ENCODE measurements around the gene USP21. TPM values are rescaled to one million over a fixed set of nuclear protein-coding genes. Genes with fewer than 3 reads are reported as not detected.
A peak's percentile ranks its signal among the peaks of the same experiment; 100 is the strongest.

Gene USP21
- total RNA-seq, 3 donors from 2014 or later = 20.1 to 35.4 (median 29.5) TPM

- intact Hi-C loops (cut with DNase I, micrococcal nuclease) = loop anchor here in 1 of 2 donors (10.0 kb wide), 1 partner anchor 185 kb away; no protein-coding TSS in a partner anchor
- Histone ChIP-seq H3K4me1 (ENCODE audit: low read depth) (peaks cover 24% of the 10 kb centered on the region), H3K36me3 (ENCODE audit: low read depth) (peaks cover 4% of the 10 kb centered on the region), H3K9me3 (no peaks in the 10 kb centered on the region), H3K4me3 (no peak overlapping the region)
- DNase-seq = no peak
- no peak for ATAC-seq
- TF ChIP-seq, protein P1, sequence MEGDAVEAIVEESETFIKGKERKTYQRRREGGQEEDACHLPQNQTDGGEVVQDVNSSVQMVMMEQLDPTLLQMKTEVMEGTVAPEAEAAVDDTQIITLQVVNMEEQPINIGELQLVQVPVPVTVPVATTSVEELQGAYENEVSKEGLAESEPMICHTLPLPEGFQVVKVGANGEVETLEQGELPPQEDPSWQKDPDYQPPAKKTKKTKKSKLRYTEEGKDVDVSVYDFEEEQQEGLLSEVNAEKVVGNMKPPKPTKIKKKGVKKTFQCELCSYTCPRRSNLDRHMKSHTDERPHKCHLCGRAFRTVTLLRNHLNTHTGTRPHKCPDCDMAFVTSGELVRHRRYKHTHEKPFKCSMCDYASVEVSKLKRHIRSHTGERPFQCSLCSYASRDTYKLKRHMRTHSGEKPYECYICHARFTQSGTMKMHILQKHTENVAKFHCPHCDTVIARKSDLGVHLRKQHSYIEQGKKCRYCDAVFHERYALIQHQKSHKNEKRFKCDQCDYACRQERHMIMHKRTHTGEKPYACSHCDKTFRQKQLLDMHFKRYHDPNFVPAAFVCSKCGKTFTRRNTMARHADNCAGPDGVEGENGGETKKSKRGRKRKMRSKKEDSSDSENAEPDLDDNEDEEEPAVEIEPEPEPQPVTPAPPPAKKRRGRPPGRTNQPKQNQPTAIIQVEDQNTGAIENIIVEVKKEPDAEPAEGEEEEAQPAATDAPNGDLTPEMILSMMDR (IDR thresholded peaks at IDR 0.05) = no peak
Measured at GRCh38 chr1:161199506-161200139, 40.3 kb downstream of the USP21 start.

DNA sequence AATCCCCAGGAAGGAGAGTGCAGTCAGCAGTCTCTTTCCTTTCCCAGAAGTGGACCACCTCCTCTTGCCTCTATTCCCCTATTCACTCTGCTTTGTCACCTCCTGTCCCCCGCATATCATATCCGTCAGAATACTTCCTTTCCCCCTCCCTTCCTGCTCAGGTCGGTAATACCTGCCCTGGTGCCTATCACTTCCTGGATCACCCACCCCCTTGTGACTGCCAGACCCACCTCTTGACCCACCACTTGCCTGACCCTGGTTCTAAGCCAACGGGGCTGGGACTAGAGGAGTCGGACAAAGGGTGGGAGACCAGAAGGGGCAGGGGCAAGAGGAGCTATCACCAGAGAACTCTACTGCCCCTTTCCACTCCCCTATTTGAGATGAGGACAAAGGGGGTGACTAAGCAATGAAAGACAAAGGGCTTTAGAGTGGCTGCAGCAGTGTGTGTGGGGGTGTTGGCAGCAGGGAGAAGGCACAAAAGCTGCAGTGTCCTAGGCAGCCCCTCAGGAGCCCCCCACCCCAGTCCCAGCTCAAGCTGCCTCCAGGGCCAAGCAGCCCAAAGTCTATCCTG is 41.2 kb downstream of the USP21 start:
- peaks cover 24% of the 10 kb centered on the region for H3K4me1 ChIP-seq (ENCODE audit: low read depth)
- no peak for DNase-seq
- no peaks in the 10 kb centered on the region for H3K9me3 ChIP-seq
- intact Hi-C loops (cut with DNase I, micrococcal nuclease) = no loop called here
- H3K36me3 ChIP-seq (ENCODE audit: low read depth) = peaks cover 4% of the 10 kb centered on the region
- no peak for ATAC-seq
- TF ChIP-seq, protein P1 (IDR thresholded peaks at IDR 0.05) = no peak
- H3K4me3 ChIP-seq = no peak overlapping the region

DNA sequence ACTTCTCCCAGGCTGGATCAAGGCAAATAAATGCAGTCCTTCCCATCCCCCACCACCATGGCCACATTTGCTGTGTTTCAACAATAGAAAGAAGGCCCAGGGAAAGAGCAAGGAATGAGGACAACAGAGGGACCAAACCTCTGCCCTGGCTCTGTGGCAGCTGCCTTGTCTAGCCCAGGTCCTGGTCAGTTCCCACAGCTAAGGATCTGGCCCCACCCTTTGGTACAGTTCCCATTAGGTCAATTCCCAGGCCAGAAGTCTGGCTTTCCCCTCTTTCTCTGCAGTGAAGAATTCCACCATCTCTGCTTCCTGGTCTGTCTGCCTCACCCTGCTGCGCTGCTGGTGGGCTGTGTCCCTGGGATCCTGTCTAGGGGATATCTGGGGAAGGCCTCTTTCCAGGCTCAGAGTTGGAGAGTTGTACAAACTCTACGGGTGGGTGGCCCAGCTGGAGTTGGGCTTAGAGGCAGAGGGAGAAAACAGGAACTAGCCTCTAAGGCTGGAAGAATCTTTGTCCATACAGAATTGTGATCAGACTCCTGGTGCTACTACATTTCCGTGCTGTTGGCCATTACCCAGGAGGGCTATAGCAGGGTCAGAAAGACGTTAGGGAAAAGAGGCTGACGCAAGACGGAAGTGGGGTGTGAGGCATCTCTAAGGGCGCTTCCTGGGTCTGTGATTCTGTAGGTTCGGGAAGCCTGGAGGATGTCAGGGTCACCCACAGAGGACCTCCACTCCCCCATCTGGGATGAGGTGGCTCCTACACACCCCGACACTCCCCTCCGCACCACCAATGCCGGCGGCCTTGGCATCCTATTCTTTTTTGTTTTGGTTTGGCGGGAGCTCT is 41.9 kb downstream of the USP21 start:
- Histone ChIP-seq H3K9me3 (no peaks in the 10 kb centered on the region), H3K36me3 (ENCODE audit: low read depth) (peaks cover 4% of the 10 kb centered on the region), H3K4me1 (ENCODE audit: low read depth) (peaks cover 27% of the 10 kb centered on the region), H3K4me3 (no peak overlapping the region)
- intact Hi-C loops (cut with DNase I, micrococcal nuclease) = no loop called here
- TF ChIP-seq, protein P1 (IDR thresholded peaks at IDR 0.05) = no peak
- ATAC-seq (peak; percentile 1), DNase-seq (peak in 2 of 3 donors; percentile 56 to 72)

GRCh38 chr1:161201836-161202712 is 42.8 kb downstream of the USP21 start, which contains the start of gene NDUFS2:
Gene NDUFS2 (plus strand): TSS chr1:161202367. CDS start chr1:161202386, 19 bp downstream.
- intact Hi-C loops (cut with DNase I, micrococcal nuclease) = no loop called here
- peak; percentile 96 to 98 (median 98) for DNase-seq

More at GRCh38 chr1:161201836-161202712, 42.8 kb downstream of the USP21 start, which contains the start of gene NDUFS2:
- Histone ChIP-seq H3K9me3 (no peaks in the 10 kb centered on the region), H3K4me3 (peak within 1 kb of the TSS; percentile 59), H3K36me3 (ENCODE audit: low read depth) (peaks cover 4% of the 10 kb centered on the region), H3K4me1 (ENCODE audit: low read depth) (peaks cover 26% of the 10 kb centered on the region)
- ATAC-seq = peak; percentile 96
- TF ChIP-seq, protein P1 (IDR thresholded peaks at IDR 0.05) = peak; percentile 15

Data from mucosa of descending colon (tissue), 3 donors.